HG02588 (cell line): Measurements from ENCODE around the gene TMEM200A.
"Not testable (repeated sequence)": the region's sequence is repeated elsewhere in the genome, so short reads cannot be mapped to it uniquely, and the experiment has no call there.

Source experiments
- ATAC-seq: cut with Tn5 transposase; IDR thresholded peaks from one replicate; pipeline ENCODE4 v1.9.1; 2021; ENCODE audit warnings: mild to moderate bottlenecking, moderate library complexity; ENCODE audit not compliant: unreplicated experiment

Gene TMEM200A

DNA sequence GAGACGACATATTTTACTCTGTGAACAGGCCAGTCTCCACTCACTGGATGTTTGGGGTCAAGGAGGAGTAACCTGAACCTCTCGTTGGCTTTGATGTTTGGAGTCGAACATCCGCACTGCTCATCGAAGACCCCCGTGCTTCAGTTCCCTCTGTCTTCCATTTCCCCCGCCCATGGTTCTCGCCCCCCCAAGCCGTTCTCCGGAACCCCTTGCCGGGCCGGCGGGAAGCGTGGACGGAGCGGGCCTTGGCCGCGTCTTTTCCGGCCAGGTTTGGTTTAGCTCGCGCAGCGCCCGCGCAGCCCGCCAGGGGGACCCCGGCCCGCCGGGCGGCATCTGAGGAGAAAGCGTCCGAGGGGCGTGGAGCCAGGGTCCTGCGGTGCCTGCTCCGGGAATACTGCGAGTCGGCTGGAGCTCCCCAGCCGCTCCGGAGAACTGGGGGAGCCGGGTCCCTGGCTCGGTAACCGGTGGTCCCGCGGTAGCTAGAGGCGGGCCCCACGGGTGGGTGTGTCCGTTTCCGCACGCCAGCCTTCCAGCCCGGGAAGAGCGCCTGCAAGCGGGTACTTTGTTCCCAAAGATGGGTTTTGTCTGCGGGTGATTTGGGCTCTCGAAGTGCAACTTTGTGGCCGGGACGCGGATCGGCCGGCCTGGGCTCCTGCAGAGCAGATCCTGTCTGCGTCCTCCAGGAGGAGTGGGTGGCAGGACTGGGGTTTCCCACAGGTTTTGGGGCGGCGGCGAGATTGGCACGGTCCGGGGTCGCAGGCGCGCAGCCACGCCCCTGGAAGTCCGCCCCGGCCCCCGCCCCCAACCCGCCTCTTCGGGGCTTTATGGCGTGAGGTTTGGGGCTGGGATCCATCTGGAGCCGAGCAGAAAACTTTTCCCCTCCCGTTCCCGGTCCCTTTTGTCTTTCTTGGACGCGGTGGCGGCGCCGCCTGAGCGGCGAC, at the start of gene TMEM200A:
Gene TMEM200A (plus strand): TSS at position 852 of the 941 bp plus-strand sequence. CDS start 74,406 bp downstream, outside the sequence.
- ATAC-seq, result peak; percentile 70

DNA sequence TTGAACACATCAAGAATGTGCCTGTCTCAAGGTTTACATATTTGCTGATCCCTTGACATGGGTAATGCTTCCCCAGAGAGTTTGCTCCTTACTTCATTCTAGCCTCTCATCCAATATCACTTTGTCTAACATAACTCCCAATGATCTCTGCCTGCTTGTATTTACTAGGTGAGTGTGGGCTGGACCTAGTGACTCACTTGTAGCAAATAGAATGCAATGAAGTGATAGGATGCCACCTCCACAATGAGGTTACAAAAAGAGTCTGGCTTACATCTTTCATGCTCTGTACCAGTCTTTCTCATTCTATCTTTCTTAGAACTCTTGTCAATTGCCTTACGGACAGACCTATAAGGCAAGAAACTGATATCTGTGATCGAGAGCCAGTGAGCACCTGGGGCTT, 44.9 kb upstream of the TMEM200A start:
- ATAC-seq, result no peak

DNA sequence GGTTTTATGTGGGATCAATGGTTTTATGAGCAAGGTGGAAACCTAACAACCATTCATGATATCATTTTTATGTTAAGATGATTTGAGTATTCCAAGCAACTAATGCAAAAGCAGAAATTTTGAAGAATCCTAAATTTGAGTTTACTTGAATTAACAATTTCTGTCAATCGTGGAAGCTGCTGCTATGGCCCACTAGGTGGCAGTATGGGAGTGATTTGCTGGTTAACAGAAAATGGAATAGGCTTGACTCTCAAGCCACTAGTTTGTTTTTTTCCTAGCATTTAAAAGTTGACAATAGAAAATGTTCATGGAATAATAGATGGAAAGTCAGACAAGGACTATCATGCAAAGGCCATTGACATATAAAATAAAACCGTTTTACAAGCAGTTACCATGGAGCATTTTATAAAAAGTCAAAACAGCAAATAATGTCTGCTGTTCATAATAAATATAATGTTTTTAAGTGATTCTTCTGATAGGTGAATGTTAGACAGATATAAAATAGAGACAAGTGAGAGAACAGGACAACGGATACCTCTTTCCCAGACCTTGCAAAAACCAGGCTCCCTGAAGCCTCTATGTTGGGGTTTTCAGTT, 43.0 kb upstream of the TMEM200A start:
- peak; percentile 55 for ATAC-seq

DNA sequence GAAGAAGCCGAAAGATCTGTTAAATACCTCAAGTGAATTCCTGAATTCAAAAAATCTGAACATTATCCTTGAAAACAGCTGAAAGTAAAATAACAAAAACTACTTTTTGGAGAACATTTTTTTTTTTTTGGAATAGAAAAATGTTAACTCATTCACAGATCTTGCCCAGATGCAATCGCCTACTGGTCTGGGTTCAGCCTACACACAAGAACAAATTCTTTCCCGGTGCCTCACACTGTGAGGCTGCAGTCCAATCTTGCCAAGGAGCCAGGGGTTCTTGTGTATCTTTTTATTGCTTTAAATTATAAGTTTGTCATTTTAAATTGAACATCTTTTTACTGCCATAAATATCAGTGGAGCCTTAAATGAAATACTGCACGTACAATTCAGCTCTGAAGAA, 41.2 kb upstream of the TMEM200A start:
- ATAC-seq, result no peak

DNA sequence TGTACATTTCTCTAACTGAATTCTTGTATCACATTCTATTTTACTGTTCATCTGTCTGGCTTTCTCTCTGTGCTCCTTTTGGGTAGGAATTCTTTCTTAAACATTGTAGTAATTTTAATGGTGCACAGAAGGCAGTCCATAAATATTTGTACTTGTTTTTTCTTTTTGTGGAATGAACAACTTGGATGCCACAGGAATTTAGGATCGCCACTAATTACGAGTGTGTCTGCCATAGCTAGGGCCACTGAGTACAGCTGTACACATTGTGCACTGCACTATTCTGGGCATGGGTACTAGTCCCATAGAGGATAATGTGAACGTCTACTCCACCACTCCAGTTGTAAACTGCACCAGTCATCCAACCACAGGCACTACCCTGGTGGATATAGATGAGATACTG, 39.3 kb upstream of the TMEM200A start:
- ATAC-seq, result no peak

DNA sequence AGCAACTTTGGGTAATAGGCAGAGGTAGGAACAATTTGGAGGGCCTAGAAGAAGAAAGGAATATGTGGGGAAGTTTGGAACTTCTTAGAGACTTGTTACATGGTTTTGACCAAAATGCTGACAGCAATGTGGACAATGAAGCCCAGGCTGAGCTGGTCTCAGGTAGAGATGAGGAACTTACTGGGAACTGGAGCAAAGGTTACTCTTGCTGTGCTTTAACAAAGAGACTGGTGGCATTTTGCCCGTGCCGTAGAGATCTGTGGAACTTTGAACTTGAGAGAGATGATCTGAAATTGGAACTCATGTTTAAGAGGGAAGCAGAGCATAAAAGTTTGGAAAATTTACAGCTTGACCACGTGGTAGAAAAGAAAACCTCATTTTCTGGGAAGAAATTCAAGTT, 28.3 kb upstream of the TMEM200A start:
- no peak for ATAC-seq

DNA sequence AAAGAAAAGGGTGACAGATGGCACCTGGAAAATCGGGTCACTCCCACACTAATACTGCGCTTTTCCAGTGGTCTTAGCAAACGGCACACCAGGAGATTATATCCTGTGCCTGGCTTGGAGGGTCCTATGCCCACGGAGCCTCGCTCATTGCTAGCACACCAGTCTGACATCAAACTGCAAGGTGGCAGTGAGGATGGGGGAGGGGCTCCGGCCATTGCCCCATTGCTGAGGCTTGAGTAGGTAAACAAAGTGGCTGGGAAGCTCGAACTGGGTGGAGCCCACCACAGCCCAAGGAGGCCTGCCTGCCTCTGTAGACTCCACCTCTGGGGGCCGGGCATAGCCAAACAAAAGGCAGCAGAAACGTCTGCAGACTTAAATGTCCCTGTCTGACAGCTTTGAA, 19.5 kb upstream of the TMEM200A start:
- not testable (repeated sequence) for ATAC-seq

DNA sequence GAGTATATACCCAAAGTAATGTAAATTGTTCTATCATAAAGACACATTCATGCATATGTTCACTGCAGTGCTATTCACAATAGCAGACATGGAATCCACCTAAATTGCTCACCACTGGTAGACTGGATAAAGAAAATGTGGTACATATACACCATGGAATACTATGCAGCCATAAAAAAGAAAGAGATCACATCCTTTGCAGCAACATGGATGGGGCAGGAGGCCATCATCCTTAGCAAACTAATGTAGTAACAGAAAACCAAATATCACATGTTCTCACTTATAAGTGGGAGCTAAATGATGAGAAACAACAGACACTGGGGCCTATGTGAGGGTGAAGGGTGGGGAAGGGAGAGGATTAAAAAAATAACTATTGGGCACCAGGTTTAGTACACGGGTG, 11.5 kb upstream of the TMEM200A start:
- ATAC-seq, result no peak

DNA sequence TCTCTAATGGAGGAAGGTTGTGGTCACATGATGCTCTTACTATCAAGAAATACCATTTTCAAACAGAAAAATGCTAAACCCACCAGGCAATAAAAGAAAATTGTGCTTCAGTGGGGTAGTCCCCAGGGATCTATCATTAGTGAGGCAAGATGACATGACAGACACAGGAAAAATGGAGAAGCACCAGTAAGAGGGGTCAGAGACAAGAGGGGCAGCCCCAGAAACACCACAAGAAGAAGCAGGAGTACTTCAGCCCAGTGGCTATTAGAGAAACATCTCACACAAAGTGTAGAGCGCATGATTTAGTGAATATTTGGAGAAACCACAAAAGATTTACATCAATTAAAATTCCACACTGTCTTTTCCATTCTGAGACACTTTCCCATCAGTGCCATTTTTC, 10.2 kb upstream of the TMEM200A start:
- no peak for ATAC-seq

DNA sequence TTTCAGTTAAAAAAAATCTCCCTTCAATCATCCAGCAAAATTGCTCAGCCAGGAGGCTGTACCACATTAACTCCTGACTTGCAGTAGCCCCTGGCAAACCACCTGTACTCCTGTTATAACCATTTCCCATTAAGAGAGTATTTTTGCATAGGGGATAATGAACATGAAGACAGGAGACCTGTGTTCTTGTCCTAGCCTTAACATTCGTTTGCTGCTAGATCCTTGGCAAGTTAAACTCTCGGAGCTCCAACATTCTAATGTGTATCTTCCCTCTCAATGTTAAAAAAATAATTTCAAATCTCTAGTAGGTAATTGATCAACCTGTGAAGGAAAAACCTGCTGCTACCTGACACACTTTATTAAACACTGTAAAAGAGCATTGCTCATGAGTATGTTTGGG, 8.4 kb upstream of the TMEM200A start:
- ATAC-seq, result no peak

DNA sequence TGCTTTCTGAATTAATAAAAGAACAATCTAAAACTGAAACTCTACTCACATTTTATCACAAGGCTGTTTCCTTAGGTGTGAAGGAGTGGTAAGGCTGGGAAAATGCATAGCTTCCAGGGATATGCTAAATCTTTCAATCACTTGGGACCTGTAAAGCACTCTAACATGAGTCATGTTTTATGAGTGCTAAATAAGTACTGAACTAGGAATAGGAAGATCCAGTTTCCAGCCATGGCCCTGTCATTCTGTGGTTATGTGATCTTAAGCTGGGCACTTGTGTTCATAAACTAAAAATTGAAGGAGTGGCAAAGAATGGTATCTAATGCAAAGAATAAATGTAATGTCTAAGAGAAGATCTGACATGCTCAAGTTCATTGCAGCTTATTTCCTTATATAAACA, 6.1 kb upstream of the TMEM200A start:
- no peak for ATAC-seq

DNA sequence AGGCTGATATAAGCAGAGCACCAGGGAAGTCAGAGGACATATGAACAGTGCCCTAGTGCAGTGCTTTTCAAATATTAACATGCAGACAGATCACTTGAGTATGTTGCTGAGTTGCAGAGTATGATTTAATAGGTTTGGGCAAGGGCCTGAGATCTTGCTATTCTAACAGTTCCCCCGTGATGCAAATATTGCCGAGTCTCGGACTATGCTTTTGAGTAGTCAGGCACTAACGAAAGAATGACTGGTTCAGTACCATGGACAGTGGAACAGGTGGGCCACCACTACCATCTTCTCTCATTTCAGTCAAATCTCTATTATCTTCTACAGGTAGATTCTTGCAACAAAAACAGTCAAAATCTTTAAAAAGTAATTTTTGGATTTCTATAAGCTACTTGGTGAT, 3.7 kb upstream of the TMEM200A start:
- no peak for ATAC-seq

DNA sequence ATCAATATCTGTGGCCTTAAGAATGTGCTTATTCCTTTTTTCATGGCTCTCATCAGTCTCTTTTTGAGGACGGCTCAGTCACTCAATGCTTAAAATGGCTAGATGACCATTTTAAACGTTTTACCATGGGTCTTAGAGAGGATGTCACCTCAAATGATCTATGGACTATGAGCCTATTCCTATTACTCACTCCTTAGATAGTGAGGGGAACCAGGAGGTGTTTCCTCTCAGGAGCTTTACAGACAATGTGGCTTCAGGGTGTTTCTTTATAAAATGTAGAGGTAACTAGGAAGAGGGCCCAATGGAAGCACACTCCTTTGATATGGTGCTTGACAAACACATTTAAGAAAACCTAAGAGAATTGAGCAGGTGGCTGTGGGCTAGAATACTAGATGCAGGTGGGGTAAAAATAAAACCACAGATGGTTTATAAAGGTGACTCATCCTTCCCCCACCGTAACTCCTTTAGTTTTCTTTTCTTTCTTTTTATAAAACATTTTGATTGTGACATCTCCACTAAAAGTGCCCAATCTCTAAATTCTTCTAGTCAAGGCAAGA, 1.5 kb upstream of the TMEM200A start:
- no peak for ATAC-seq

DNA sequence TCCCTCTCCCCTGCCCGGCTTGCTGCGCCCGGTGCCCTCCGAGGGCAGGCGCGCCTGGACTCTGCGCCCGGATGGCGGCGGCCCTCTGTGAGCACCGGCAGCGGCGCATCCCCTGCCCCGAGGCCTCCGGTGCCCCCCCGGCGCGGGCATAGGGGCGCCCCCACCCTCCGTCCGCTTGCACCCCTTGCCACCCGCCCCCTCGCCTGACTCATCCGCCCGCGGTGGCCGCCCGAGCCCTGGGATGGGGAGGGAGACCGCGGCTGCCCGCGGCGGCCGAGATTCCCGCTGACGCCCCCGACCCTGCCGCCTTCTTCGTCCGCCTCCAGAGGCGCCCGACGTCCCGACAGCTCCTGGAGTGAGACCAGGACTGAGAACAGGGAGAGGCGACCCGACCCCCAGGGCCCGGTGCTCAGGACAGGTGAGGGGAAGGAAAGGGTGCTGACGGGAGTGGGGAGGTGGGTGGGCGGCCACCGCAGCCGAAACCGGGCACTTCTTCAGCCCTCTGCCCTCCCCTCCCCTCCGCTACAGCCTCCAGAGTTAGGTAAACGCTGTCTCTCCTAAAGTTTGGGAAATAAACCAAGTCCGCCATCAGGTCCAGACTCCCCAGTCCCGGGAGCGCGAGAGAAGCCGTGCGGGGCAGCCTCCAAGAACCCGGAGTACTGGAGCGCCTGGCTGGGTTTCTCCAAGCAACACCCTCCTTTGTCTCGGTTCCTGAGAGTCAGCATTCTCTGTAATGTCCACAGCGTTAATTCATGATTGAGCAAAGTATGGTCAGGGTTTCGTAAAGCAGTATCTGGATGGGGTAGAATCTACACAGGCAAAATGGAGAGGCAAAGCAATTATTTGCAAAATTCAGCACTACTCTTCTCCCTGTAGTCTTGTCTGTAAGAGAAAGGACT, 539 bp downstream of the TMEM200A start:
- no peak for ATAC-seq

DNA sequence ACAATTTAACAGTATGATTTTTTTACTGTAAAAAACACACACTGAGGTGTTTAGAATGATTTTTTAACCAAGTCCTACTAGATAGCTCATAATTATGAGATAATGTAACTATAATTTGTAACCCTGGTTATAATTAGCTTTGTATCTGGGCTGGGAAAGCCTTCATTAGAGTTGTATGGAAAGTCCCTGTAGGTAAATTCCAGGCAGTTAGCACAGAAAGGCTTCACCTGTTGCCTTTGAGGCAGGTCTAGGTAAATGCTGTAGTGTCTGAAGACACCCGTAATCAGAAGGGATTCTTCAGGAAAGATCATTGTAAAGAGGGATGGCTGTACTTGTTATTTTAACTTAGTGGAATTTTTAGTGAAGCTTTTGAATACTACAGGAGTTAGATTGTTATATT, 1.9 kb downstream of the TMEM200A start:
- no peak for ATAC-seq

DNA sequence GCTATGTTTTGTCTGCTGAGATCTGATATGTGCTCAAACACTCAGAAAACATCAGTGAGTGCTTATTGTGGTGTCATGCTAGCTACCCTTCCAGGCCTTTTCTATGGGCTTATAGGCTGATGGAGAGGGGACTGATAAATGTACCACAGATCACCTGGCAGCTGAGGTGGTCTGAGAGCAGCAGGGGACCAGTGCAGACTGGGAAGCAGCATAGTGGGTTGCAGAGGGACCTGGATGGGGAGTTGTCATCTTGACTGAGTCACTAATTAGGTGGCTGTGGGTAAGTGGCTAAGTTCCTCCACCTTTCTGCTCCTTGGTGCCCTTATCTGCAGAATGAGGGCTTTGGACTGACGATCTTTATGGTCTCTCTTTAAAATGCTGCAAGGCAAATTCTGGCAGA, 2.8 kb downstream of the TMEM200A start:
- no peak for ATAC-seq

DNA sequence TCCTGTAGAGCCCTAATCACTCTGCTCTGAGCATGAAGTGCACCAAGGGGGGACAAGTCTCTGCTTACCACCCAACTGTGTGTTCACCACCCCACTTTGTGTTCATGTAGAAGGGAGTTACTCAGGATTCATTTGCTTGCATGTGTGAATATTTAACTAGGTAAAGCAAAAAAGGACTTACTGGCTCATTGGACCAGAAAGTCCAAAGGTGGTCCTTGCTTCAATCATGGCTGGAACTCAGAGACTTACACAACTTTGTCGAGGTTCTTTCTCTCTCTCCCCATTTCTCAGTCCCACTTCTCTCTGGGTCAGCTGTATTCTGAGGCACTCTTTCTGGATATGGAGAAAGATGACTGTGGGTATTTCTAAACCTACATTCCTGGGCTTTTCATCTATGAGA, 4.0 kb downstream of the TMEM200A start:
- ATAC-seq, result no peak

DNA sequence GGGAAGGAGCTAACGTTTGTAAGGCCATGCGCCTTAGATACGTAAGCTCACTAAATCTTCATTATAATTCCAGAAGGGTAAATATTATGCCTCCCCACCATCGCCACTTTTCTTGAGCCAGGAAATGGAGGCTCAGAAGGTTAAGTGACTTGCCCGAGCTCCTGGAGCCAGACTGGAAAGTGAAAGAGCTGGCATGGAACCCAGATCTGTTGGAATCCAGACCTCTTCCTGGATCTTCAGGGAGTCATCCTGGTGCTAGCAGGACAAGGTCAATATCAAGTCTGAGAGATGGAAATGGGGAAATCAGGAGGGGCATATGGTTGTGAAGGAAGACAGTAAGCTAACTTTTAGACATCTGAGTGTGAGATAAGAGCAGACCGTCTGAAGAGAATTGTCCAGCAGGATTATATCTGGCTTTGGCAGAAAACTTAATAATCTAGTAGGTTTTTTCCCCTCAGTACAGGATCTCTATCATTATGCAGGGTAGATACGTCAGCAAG, 6.2 kb downstream of the TMEM200A start:
- ATAC-seq, result no peak

DNA sequence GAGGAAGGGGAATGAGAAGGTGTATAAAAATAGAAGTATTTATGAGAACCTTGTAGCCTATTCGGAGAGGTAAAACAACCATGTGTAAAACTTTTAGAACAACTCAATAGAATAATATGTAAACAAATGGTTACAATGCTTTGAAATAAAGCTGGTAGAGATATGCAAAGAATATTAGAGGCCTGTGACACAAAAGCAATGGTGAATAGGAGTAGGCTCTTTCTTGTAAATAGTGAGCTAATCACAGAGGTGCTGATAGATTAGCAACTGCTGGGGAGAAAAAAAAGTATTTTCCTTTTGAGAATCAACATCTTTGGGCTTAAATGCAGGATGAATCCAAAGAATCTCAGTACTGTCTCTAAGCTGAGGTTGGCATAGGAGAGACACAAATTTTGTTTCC, 7.0 kb downstream of the TMEM200A start:
- no peak for ATAC-seq

DNA sequence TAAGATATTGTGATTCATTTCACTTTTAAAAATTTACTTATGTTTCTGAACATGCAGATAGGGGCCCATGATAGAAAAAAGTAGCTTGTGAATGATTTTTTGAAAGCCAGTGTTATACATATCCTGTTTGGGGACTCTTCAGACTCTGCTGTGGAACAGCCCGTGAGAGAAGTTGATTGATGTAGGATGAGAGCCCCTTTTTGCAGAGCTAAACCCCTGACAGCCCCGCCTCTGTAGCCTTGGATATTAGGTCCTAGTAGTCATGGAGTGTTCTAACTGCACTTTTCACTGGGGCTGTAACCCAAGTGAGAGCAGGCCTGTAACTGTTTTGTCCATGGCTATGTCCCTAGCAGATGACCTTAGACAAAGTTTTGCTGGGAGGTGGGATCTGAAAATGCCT, 8.2 kb downstream of the TMEM200A start:
- ATAC-seq, result no peak

DNA sequence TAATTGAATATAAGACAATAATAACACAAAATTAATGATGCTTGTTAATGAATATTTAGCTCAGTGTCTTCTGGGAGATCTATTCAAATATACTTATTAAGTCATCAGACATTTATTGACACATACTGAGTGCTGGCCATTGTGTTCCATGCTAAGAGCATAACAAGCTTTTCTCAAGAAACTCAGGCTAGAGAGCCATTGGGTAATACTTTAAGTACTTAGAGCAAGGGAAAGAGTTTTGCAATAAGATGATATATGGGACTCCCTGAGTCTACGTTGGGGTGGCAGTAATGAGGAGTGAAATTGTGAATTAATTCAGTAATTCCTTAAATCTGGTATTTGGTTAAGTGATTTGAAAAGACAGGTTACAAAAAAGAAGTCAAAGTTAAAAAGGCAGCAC, 11.1 kb downstream of the TMEM200A start:
- ATAC-seq, result no peak
